GM18907 (cell line): Measurements from ENCODE around the gene NKPD1.

ENCODE experiments used
- ATAC-seq: cut with Tn5 transposase; IDR thresholded peaks from one replicate; pipeline ENCODE4 v1.9.1; 2021; ENCODE audit warnings: mild to moderate bottlenecking, moderate library complexity; ENCODE audit not compliant: unreplicated experiment

Gene NKPD1

DNA sequence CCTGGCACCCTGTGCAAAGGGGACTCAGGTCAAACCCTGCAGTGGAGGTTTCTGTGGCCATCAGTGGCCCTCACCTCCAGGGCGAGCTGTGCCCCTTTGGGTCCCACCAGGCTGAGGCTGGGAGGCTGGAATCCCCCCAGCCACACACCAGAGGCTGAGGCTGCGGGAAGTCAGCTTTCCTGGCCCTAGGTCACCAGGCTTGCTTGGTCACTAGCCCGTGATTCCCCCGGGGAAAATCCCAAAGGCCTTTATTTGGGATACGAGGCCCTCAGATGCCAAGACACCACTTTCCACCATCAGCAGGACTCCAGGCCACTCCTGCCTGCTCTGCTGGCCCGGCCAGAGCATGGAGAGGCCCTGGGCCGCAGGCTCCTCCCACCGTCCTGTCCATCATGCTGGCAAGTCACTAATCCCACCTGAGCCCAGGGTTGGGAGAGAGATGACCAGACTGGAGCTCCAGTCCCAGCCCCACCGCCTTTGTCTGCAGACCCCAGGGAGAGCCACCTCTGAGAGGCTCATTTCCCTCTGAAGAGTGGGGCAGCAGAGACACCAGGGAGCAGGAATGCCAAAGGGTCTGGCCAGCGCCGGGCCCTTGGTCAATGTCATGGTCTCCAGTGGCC lies 4.7 kb downstream of the NKPD1 start:
- no peak for ATAC-seq

DNA sequence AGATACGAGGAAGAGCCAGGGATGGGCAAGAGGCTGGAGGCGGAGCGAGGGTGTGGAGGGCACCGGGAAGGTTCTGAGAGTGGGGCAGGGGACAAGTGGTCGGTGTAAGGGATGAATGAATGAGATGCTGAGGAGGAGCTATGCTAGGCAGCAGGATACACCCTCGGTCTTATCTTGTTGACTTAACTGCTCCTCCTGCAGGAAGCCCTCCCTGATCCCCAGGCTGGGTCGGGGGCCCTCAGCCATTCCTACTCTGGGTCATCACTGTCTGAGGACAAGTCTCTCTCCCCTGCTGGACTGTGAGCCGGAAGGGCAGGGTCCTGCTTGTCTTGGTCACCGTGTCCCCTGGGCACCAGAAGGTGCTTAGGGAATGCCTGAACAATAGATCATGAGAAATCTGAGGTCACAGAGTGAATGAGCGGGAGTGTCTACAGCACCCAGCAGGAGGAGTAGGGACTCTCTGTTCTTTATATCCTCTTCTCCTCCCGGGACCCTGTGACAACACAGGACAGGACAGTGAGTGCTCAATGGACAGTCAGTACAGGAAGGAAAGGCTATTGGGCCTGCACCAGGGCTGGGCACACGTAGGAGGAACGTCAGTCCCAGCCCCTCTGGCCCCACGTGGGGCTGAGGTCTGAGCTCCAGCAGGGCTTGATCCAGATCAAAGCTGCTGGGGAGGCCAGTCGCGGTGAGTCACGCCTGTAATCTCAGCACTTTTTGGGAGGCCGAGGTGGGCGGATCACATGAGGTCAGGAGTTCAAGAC lies 6.5 kb downstream of the NKPD1 start:
- no peak for ATAC-seq

DNA sequence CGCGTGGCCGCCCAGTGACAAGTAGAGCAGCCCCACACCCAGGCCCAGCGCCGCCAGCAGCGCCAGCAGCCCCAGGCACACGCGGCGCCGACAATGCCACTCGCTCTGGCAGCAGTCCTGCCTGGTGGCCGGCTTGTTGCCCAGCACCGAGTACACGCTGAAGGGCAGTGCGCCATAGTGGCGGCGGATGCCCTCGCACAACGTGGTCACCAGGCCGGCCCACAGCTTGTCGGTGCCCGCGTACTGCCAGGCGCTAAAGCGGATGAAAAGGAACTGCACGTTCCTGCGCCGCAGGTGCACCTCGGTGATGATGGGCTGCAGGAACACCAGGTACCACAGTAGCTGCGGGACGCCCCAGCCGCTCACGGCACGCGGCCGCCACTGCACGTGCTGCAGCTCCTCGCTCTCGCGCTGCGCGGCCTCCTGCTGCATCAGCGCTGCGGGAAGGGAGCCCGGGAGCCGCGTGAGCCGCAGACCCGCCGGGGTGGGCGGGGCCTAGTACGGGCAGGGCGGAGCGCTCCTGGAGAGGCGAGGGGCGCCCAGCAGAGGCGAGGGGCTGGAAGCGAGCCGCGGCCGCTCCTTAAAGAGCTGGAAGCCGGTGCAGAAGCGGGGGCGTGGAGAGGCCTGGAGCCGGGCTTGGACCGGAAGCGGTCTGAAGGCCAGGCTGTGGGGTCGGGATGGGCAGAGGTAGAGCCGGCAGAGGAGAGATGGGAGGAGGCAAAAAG lies 7.3 kb downstream of the NKPD1 start:
- no peak for ATAC-seq

DNA sequence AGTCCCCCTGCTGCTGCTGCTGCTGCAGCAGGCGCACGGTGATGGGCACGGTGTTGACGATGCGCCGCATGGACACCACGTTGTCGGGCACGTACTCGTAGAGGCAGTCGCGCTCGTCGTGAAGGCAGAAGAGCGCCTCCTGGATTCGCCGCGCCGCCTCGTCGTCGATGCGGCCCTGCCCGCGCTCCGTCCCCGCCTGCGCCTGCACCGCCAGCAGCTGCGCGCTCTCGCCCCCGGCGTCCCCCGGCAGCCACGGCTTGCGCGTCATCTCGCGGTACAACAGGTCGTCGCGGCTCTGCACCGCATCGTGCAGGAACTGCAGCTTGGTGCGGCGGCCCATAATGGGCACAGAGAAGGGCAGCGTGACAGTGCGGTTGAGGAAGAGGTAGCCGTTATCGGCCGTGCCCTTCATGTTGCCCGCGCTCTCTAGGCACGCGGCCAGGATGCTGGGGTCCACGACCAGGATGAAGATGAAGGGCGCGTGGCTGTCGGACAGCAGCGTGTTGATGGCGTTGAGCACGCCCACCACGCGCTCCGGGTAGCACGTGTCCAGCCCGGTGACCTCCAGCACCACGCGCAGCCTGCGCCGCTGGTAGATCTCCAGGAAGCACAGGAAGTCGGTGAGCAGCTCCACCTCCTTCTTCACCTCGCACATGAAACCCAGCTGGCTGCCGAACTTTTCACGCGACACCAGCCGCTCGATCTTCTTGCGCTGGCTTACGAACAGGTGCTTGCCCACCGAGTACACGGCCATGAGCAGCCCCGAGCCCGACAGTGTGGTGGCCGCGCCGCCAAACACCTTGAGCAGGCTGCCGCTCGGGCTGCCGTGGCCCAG lies 8.1 kb downstream of the NKPD1 start:
- ATAC-seq: no peak

DNA sequence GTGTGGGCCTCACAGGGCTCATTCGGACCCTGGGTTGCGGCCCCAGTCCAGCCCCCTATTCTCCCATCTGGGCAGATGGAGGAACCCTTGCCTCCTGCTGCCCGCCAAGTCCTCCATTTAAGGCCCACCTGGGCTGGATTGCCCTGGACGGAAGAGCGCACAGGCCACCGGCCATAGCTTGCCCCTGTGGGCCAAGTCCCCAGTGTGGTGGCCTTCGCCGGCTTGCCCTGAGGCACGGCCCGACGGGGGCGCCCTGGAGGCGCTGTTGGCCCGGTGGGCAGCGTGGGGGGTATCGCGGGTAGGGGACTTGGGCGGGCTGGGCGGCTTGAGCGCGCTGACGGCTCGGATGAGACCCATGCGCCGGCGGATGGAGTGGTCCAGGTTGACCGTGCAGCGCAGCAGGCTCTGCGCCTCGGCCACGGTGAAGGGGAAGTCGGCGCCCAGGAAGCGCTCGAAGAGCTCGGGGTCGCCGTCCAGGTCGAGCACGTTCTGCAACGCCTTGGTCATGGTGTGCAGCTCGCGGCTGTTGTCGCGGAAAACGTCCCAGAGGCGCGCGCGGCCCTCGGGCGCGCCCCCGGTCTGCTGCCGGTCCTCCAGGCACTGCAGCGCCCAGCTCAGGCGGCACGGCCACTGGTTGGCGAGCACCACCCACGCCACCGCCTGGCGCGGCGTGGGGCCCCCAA lies 8.8 kb downstream of the NKPD1 start:
- no peak for ATAC-seq

DNA sequence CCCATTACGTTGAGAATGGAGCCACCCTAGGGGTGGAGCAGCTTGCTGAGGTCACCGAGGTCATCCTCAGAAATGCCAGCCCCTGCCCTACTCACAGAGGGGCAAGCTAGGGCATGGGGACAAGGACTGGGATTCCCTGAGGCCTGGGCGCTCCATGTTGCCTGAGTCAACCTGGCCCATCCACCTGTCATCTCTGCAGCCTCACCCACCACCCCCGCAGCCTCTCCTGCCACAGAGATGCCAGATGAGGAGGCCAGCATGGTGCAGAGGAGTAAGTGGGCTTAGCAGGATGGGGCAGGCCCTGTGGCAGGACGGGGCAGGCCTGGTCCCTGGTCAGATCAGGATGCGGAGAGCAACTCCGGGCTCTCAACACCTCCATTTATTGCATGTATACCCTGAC lies 9.5 kb downstream of the NKPD1 start:
- ATAC-seq: no peak

DNA sequence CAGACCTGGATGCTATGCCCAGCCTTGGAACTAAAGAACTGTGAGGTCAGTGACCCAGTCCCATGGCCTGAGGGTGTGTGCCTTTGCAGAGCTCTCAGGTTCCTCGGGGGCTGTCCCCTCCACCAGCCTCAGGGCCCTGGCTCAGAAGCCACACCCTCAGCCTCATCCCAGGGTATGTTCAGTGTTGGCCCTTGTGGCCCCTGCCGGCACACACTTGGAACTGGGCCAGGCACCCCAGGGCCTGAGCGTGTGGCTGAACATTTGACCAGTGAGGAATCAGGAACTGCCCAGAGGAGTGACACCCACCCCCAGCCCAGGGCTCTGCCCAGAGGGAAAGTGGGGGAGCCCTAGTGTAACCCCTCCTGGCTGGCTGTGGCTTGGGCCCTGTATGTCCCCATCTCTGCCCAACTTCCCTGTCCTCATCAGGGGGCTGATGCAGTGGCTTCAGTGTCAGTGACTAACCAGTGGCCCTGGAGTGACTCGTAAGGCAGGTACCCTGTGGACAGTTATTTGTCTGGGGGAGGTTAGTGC lies 10.0 kb downstream of the NKPD1 start:
- ATAC-seq: no peak

DNA sequence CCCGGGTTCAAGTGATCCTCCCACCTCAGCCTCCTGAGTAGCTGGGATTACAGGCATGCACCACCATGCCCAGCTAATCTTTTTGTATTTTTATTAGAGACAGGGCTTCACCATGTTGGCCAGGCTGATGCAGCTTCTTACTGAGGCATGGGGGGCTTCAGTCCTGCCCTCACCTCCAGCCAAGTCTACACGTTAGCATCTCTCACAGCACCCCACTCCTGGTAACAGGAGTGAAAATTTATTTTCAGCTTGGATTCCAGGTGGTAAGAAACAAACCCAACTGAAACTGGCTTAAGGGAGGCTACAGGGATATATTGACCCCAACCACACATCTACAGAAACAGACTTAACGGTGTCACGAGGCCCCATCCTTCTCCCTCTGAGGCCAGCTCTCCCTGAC lies 10.6 kb downstream of the NKPD1 start:
- no peak for ATAC-seq

DNA sequence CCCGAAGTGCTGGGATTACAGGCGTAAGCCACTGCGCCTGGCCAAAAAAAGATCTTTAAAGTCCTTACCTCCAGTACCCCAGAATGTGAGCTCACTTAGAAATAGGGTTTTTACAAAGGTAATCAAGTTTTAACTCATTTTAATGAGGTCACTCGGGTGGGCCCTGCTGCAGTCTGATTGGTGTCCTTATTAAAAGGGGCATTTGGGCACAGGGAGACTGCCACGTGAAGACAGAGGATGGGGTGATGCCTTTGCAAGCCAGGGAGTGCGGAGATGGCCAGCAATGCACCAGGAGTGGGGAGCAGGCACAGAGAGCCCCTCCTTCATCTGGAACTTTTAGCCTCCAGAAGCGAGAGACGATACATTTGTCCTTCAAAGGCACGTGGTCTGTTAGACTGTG lies 11.7 kb downstream of the NKPD1 start:
- ATAC-seq: no peak

DNA sequence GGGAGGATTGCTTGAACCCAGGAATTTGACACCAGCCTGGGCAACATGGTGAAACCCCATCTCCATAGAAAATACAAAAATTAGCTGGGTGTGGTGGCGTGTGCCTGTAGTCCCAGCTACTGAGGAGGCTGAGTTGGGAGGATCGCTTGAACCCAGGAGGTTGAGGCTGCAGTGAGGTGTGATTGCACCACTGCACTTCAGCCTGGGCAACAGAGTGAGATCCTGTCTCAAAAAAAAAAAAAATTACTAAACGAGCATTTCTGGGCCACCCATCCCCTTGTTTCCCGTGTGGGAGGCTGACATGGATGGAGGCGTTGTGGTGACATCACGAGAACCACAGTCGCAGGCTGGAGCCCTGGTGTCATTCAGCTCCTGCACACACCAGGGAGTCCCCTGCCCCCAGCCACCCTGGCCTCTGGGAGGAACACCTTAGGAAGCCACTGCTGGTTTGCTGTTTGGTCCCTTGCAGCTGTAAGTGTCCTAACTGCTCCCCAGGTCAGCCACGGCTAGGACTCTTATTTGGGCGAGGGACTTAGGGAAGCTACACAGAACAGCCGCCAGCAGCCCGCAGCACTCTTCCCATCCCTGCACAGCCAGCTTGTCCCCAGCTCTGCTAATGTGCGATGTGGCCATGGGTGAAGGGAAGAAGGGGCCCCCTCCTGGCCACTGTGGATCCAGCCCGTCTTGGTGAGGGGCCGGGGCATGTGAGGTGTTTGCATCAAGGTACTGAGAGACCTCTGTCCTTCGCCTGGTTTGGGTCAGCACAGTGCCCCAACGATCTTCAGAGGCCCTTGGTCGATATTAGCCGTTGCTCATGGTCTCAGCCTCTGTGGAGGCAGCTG lies 12.7 kb downstream of the NKPD1 start:
- no peak for ATAC-seq

DNA sequence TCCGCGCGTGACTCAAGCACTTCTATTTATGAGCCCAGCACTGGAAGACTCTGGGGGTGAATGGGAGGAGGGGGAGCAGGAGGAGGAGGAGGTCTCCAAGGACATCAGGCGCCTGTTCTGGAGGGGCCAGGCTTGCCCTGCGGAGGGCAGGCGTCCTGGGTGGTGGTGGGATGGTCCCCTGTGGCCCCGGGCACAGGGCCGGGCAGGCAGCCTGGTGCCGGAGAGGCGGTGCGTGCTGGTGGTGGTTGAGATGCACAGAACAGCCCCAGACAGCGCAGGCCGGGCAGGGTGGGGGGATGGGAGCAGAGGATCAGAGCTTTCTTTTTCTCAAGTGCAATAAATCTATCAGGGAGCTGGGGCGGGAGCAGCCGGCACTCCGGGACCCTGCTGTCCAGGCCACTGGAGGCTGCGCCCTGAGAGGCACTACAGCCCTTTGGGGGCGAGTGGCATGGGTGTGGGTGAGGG lies 14.0 kb downstream of the NKPD1 start:
- ATAC-seq: no peak

DNA sequence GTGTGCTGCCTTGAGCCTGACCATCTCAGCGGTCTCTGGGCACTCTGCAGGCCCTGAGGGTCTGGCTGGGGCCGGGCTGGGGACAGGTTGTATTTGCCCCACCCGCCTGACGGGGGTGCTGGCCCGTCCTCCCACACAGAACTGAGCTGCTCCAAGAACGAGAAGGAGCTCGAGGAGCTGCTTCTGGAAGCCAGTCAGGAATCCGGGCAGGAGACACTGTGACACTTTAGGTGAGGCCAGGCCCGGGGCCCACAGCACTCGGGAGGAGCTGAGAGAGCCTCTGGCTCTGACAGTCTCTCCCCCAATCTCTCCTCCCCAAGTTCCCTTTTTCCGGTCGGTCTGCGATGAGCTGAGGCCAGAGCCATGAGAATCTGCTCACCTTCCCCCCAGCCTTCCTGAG lies 14.5 kb downstream of the NKPD1 start:
- ATAC-seq: no peak

DNA sequence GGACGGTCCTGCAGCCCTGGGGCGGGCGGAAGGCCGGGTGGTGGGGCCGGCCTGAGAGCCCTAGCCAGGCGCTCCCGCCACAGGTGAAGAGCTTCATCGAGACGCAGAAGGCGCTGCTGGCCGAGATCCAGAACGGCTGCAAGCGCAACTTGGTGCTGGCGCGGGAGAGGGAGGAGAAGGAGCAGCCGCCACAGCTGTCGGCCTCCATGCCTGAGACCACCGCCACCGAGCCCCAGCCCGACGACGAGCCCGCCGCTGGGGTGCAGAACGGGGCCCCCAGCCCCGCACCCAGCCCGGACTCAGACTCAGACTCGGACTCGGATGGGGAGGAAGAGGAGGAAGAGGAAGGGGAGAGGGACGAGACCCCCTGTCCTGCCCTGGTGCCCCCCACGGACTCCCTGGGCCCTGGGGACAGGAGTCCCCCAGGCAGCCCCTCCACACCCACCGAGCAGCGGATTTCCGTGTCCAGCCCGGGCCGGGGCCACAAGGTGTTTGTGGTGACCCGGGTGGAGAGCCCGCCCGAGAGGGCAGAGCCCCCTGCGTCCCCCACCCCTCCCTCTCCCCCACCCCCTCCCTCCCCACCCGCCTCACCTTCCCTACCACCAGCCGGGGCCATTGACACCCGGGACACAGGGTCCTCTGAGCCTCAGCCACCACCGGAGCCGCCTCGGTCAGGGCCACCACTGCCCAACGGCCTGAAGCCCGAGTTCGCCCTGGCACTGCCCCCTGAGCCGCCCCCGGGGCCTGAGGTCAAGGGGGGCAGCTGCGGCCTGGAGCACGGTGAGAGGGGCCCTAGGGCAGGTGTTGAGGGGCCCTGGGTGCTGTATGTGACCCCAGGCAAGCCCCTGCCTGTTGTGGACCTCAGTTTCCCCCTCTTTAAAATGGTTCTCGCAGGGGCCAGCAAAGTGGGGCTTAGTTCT lies 15.3 kb downstream of the NKPD1 start:
- no peak for ATAC-seq

DNA sequence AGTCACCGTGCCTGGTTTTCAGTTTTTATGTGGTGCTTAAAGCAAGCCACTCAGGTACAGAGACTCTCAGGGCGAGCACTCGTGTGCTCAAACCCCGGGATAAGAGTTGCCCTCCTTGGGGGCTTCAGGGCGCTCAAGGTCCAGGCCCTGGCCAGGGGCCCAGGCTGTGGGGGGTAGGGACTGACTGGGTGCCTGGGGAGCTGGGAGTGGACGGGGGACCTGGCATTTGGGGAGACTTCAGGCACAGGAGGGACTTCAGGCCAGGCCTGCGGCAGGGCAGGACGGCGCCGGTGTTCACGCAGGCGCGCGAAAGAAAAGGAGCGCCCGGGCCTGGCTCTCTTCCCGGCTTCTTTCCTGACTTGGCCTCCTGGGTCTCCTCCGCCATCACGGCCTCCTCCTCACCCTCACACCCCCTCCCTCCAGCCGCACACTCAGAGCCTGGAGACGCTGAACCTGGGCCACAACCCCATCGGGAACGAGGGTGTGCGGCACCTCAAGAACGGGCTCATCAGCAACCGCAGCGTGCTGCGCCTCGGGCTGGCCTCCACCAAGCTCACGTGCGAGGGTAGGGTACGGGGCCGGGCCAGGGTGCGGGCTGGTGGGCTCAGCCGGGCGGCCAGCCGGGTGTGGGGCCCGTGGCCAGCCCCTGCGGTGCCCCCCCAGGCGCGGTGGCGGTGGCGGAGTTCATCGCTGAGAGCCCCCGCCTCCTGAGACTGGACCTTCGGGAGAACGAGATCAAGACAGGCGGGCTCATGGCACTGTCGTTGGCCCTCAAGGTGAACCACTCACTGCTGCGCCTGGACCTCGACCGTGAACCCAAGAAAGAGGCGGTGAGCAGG lies 16.1 kb downstream of the NKPD1 start:
- no peak for ATAC-seq

DNA sequence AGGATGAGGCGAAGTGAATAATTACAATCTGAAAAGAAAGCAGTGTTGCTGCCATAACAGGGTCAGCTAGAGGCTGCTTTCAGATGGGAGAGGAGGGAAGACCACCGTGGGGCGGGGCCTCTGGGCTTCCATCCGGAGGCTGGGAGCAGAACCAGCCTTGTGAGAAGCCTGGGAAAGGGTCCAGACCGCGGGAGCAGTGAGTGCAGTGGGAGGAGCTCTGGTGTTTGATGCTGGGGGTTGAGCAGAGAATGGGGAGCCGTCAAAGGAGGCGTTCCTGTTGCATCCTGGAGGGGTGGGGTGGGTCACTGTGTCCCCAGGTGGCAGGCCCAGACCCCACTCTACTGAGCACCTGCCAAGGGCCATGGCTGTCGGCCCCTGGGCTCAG lies 18.1 kb downstream of the NKPD1 start:
- no peak for ATAC-seq

DNA sequence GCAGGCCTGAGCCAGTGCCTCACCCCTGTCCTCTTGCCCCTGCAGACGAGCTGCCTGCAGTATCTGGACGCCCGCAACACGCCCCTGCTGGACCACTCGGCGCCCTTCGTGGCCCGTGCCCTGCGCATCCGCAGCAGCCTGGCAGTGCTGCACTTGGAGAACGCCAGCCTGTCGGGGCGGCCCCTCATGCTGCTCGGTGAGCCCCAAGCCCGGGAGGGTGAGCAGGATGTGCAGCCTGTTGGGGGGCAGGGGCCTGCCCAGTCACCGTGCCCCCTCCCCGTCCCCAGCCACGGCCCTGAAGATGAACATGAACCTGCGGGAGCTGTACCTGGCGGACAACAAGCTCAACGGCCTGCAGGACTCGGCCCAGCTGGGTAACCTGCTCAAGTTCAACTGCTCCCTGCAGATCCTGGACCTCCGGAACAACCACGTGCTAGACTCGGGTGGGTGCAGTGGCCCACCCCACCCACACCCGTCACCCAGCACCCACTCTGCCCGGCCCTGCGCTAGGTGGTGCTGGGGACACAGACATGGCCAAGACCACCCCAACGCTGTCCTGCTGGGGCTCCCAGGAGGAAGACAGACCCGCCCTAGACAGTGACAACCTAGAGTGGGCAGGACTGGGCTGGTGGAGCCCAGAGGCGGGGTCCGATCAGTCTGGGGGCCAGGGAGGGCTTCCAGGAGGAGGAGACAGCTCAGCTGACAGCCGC lies 18.6 kb downstream of the NKPD1 start:
- no peak for ATAC-seq
